ENCODE data around the gene TGIF1. TPM values are rescaled to one million over a fixed set of nuclear protein-coding genes. Genes with fewer than 3 reads are reported as not detected.

TGIF1 gene
- total and polyA plus RNA-seq, 2 of the 4 experiments (the other 2 are of a cell fraction) = 62.1 to 118 TPM

DNA sequence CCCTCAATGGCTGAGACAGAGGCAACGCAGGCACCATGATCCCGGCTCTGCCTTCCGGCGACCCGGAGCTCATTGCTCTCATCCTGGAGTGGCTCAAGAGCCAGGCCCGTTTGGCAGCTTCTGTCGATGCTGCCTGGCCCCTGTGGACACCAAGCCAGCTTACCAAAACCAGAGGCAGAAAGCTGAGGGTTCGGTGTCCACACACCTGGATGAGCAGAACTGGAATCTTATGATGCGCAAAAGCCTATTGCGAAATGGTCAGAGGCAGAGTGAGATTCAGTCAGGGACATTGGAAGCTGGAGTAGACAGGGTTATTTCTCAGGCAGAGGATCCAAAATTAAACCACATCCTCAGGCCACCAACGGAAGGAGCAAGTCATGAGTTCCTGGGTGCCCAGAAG is 34.9 kb upstream of the TGIF1 start:
- CTCF ChIA-PET = no interaction called here
- BruUV-seq (replicated peaks) = no TSS peak

More for the DNA sequence above, 34.9 kb upstream of the TGIF1 start:
- no peak overlapping the region for H2BK5ac ChIP-seq (ENCODE audit: low read depth, low read length, poor library complexity, severe bottlenecking)
- no peak overlapping the region for H2AK5ac ChIP-seq (ENCODE audit: low read depth, low read length)
- 0 out of 2 replicates have a peak, but pooled peaks cover 7% of the 10 kb centered on the region for H3K27me3 ChIP-seq (ENCODE audit: control insufficient read depth, insufficient read depth, low read length)
- H3K79me1 ChIP-seq (ENCODE audit: low read depth in 1 of 2, low read length in 2 of 2) = no peaks in the 10 kb centered on the region
- no peak for ATAC-seq (ENCODE audit: low read depth)
- no peak overlapping the region for H3K14ac ChIP-seq (replicated peaks; ENCODE audit: low read depth, low read length)
- intact Hi-C loops (cut with micrococcal nuclease) = no loop called here
- H2BK120ac ChIP-seq (ENCODE audit: low read depth, low read length) = no peak overlapping the region
- H3K4me1 ChIP-seq (ENCODE audit: control insufficient read depth, insufficient read depth, low read length) = no peaks in the 10 kb centered on the region
- no peak overlapping the region for H2AK9ac ChIP-seq (replicated peaks; ENCODE audit: low read depth, low read length, poor library complexity)
- in situ Hi-C loops (cut with MboI; ENCODE audit: low sequenced_read_pairs) = no loop called here
- no peaks in the 10 kb centered on the region for H3K36me3 ChIP-seq (ENCODE audit: control insufficient read depth, insufficient read depth, low read length)
- H3K4me2 ChIP-seq (ENCODE audit: low read depth, low read length) = no peak overlapping the region
- no peak overlapping the region for H4K8ac ChIP-seq (ENCODE audit: low read depth in 2 of 2, low read length in 2 of 2)
- H3K9me3 ChIP-seq (ENCODE audit: control insufficient read depth, insufficient read depth, low read length) = no peaks in the 10 kb centered on the region
- no peak overlapping the region for H3K4me3 ChIP-seq (ENCODE audit: insufficient read depth, low read depth, low read length)
- POLR2A ChIA-PET (ENCODE audit: unreplicated experiment) = no interaction called here
- no peak overlapping the region for H3K9ac ChIP-seq (ENCODE audit: low read depth, low read length)
- no peak overlapping the region for H3K4ac ChIP-seq (ENCODE audit: low read depth, low read length)
- H4K91ac ChIP-seq (ENCODE audit: insufficient read depth, low read depth, low read length) = no peak overlapping the region
- H2BK15ac ChIP-seq (ENCODE audit: low read depth, low read length) = no peak overlapping the region
- no peak for TF ChIP-seq FOS (IDR thresholded peaks at IDR 0.05; ENCODE audit: low read depth, low read length)
- TF ChIP-seq CEBPB (IDR thresholded peaks at IDR 0.05; ENCODE audit: low read depth, low read length) = peak; percentile 64
- no peak overlapping the region for H3K23ac ChIP-seq (ENCODE audit: low read depth, low read length)
- no peak overlapping the region for H3K27ac ChIP-seq (ENCODE audit: insufficient read depth, low read length)
- H3K56ac ChIP-seq (ENCODE audit: extremely low read depth, insufficient read depth, low read length) = no peak overlapping the region
- DNase-seq = no peak
- no peaks in the 10 kb centered on the region for H4K20me1 ChIP-seq (ENCODE audit: insufficient read depth, low read length)
- H2BK20ac ChIP-seq (ENCODE audit: low read depth, low read length) = no peak overlapping the region
- 90% methylated on average over 6 of the region's 11 CpGs; no CpG with 5 or more reads in 1 of the 2 experiments for WGBS, 2 experiments (ENCODE audit: extremely low coverage in 2 of 2, insufficient read length in 1 of 2)
- H4K5ac ChIP-seq (ENCODE audit: low read depth, low read length) = no peak overlapping the region
- no peak overlapping the region for H3K18ac ChIP-seq (ENCODE audit: low read depth, low read length)
- dilution Hi-C loops (cut with HindIII; ENCODE audit: low sequenced_read_pairs, unreplicated experiment) = no loop called here
- H2AFZ ChIP-seq (replicated peaks; ENCODE audit: low read length, poor library complexity) = no peak overlapping the region
- H3K9me1 ChIP-seq (ENCODE audit: insufficient read depth, low read length) = peaks cover 4% of the 10 kb centered on the region; the same call in 1 of the 2 replicates

All from IMR-90 (cell line).